GM18867 (cell line): ENCODE results near the gene TBC1D22A.

ENCODE experiments used
- ATAC-seq: cut with Tn5 transposase; IDR thresholded peaks from one replicate; pipeline ENCODE4 v1.9.1; 2021; ENCODE audit warnings: mild to moderate bottlenecking, moderate library complexity; ENCODE audit not compliant: unreplicated experiment

TBC1D22A gene

GRCh38 chr22:47051441-47052071 is 289.1 kb downstream of the TBC1D22A start:
- no peak for ATAC-seq

DNA sequence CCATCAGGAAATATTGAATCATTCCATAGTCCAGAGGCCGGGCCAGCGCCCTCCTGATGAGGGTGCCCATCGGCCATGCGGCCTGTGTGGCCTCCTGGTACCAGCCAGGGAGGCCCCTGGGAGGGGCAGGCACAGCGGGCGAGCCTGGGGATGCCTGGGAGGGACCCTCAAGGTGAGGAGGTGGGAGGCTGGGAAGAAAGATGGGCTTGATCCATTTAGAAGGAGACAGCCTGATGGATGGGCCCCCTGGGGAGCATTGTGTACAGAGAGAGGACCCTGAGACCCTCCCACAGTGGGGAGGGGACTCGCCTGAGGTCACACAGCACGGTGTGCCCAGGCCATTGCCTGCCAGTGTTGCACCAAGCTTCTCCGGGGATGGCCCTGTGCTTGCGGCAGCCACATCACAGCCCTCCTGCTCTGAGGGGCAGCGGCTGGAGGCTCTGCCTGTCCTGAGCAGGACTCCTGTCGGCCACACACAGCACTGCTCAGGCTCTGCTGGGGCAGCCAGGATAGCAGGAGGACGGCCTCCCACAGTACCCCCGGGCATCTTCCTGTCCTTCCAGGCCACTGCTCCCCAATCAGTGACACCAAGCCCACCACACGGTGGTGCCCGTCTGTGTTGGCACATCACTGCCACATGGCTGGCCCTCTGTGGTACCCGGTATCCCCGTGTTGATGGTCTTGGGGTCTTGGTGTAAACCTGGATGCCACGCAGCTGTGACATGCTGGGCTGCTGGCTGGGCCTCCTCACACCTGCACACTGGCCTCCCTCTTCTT is 290.0 kb downstream of the TBC1D22A start:
- ATAC-seq: no peak

DNA sequence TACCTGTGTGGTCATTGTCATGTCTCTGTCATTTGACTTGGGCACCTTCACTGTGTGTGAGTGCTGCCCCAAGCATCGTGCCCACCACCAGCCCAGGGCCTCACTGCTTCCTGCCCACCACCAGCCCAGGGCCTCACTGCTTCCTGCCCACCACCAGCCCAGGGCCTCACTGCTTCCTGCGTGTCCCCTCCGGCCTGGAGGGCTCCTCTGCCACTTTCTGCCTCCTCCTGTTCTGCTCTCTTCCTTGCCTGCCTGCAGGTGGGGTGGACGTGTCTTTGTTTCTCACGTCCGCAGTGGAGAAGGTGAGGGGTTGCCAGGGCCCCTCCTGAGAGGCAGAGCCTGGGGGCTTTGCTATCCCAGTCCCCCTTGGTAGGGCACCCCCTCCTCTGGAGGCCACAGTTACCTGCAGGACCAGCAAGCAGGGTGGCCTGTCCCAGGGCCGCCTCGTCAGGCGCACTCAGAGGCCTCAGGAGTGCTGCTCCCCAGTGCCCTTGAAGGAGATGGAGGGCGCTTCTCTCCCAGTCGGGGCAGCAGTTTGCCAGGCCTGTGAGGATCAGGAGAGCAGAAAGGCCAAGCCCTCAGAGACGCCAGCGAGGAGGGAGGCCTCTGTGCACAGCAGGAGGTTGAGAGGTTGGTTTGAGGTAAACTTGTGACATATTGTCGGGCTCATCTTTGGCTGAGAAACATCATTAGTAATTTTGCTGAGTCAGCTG is 290.7 kb downstream of the TBC1D22A start:
- no peak for ATAC-seq

- ATAC-seq: no peak
Observed at GRCh38 chr22:47053726-47054141, 291.3 kb downstream of the TBC1D22A start.

DNA sequence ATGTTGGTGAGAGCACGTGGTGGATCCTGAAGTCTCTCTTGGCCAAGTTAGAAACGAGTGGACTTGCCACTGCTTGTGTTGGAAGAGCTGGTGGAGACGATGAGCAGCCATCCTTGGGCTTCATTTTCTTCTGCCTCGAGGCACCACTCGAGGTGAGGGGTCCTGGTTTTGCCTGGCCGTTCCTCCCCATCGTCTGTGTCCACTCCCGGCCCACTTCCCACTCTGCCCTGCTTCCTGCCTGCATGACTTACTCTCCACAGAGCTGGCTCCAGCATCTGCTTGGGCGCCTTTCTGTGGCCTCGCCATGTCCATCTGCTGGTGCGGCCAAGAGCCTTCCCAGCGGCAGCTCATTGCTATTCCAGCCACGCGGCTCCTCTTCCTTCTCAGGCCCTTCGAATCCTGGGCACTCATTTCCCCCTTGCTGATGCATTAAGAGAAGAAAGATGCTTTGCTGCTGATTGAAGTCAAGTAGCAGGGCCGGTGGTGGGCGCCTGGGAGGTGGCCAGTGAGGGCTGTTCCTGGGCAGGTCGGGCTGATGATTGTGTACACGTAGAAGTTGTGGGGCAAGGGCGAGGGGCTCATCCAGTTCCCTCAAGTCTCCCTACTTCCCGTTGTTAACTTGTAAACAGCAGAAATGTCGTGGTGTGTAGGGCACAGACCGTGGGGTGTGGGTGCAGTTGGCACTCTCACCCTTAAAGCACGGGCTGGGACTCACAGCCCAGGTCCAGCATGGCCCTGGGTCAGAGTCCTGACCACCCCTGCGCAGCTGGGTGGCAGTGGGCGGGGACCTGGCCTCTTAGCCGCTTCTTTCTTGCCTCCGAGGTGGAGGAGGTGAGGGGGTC is 292.0 kb downstream of the TBC1D22A start:
- ATAC-seq: no peak

DNA sequence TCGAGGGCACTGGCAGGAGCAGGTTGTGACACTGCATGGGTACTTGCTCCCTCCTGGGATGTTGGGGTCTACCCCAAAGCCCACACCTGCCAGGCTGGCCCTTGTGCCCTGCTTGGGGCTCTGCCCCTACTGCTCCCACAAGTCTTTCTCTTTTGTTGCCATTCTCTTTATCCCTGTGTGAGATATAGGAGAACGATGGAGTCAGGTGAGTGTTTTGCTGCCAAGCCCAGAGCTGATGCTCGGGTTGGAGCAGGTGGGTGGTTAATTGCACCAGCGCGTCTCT is 292.6 kb downstream of the TBC1D22A start:
- no peak for ATAC-seq

GRCh38 chr22:47055461-47055860 is 293.0 kb downstream of the TBC1D22A start:
- ATAC-seq: no peak

- no peak for ATAC-seq
Observed at GRCh38 chr22:47055921-47056320, 293.5 kb downstream of the TBC1D22A start.

DNA sequence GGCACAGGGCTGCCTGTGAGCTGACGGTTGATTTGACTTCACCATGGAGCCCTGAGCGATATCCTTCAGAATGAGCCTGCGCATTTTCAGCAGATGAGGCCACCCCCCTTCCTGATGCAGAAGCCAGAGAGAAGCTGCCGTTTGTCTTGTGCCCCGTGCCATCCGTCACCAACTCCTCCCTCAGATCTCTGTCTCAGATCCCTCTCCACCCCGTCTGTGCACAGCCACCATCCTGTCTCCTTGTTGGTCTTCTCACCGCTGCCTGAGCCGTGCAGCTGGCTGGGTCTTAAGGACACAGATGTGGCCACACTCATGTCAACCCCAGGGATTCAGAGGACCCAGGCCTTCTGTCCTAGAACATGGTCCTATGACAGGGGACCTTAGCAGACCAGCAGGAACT is 293.9 kb downstream of the TBC1D22A start:
- no peak for ATAC-seq

DNA sequence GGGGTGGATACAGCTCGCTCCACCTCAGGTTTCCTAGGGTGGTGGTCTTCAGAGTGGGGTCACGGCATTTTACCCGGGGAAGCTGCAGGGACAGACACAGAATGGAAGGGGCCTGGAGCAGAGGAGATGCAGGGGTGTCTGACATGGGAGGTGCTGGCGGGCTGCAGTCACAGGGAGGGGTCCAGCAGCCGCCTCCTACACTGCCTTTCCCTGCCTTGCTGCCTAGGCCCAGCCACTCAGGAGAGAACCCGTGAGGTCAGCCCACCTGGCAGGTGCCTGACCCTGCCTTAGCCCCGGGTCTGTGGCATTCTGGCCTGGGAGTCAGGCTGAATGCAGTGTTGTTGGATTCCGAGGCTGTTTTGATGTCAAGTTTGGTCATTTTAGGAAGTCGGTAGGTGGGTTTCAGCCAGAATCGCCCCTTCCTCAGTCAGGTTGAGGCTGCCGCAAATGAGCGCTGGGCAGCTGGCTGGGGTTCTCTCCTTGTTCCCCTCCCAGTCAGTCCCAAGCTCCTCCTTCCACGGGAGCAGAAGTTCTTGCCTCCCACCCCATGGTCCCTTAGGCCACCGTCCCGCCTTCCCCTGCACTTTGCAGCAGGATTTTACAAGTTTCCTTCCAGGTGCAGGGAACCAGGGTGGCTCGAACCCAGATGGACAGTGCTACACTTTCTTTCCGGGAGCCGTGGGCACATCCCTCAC is 294.5 kb downstream of the TBC1D22A start:
- no peak for ATAC-seq

- no peak for ATAC-seq
Observed at GRCh38 chr22:47057916-47058585, 295.6 kb downstream of the TBC1D22A start.

GRCh38 chr22:47059076-47059475 is 296.6 kb downstream of the TBC1D22A start:
- no peak for ATAC-seq

DNA sequence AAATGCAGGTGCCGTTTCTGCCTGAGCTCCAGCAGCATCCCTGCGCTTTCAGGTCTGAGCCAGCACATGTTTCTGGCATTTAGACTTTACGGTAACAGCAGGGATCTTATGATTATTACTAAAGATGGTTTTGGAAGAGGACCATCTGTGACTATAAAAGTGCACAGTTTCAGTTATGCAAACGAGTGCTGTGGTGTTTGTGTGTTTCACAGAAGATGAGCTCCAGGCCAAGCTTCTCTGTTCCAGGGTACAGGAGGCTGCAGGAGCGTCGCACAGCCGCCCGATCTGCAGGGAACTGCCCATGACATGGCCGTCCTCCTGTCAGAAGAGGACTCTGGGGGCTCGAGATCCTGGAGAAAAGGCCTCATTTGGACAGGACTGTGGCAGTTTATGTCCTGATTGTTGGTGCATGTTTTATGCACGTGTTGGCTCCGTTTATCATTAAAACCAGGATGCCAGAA is 297.3 kb downstream of the TBC1D22A start:
- no peak for ATAC-seq

GRCh38 chr22:47060718-47061117 is 298.3 kb downstream of the TBC1D22A start:
- no peak for ATAC-seq

DNA sequence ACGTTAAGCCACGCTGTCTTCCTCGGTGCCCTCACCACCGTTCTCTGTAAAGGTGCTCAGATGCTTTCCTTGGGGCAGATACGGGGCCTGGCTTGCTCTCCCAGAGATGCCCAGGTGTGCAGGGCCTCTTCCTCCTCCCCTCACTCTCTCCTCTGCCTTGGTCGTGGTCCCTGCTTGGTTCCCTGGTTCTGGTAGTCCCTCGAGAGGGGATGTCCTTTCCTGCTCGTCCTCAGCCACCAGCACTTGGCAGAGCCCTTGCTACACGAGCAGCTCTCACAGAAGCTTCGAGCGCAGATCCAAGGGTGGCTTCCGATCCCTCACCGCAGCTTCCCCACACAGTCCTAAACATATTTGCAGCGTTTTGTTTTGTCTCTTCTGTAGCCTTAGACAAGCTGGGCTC is 298.8 kb downstream of the TBC1D22A start:
- ATAC-seq: no peak

- ATAC-seq: no peak
Observed at GRCh38 chr22:47062126-47062525, 299.7 kb downstream of the TBC1D22A start.

- no peak for ATAC-seq
Observed at GRCh38 chr22:47063071-47063509, 300.6 kb downstream of the TBC1D22A start.

- no peak for ATAC-seq
Observed at GRCh38 chr22:47063606-47064005, 301.2 kb downstream of the TBC1D22A start.

GRCh38 chr22:47064016-47064415 is 301.6 kb downstream of the TBC1D22A start:
- no peak for ATAC-seq

- no peak for ATAC-seq
Observed at GRCh38 chr22:47064416-47064815, 302.0 kb downstream of the TBC1D22A start.
